Measurements from ENCODE around the gene KRTAP12-1. TPM values are rescaled to one million over a fixed set of nuclear protein-coding genes. Genes with fewer than 3 reads are reported as not detected.

Gene KRTAP12-1
- total RNA-seq, 1 experiment from 2014 or later: 0.63 TPM

DNA sequence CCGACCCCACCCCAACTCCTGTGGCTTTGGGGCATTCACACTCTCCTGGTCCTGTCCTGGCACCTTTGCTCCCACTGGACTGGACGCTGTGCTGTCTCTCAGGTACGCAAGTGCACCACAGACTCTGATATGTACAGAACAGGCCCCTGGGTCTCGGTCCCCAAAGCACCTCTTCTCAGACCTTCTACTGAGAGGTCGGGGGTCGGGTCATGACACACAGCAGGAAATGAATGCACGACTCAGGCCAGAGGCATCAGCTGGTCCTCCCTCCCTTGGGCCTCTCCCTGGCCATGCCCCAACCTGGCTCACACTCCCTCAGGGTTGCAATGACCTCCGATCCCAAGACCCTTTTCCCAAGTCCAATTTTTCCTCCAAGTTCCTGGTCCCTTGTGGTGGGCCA lies 13.2 kb upstream of the KRTAP12-1 start (continued):
- TF ChIP-seq NR2C2 (CRISPR knock-in tag; IDR thresholded peaks at IDR 0.05) (no peak), USF1 (CRISPR knock-in tag; IDR thresholded peaks at IDR 0.05) (no peak), MXD4 (CRISPR knock-in tag; IDR thresholded peaks at IDR 0.05; ENCODE audit: borderline replicate concordance) (no peak), NFATC4 (CRISPR knock-in tag; IDR thresholded peaks at IDR 0.05) (no peak), SOX15 (CRISPR knock-in tag; IDR thresholded peaks at IDR 0.05) (no peak)
- TF ChIP-seq, protein P1, sequence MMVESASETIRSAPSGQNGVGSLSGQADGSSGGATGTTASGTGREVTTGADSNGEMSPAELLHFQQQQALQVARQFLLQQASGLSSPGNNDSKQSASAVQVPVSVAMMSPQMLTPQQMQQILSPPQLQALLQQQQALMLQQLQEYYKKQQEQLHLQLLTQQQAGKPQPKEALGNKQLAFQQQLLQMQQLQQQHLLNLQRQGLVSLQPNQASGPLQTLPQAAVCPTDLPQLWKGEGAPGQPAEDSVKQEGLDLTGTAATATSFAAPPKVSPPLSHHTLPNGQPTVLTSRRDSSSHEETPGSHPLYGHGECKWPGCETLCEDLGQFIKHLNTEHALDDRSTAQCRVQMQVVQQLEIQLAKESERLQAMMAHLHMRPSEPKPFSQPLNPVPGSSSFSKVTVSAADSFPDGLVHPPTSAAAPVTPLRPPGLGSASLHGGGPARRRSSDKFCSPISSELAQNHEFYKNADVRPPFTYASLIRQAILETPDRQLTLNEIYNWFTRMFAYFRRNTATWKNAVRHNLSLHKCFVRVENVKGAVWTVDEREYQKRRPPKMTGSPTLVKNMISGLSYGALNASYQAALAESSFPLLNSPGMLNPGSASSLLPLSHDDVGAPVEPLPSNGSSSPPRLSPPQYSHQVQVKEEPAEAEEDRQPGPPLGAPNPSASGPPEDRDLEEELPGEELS (CRISPR knock-in tag; IDR thresholded peaks at IDR 0.05): no peak
- TF ChIP-seq, protein P2, sequence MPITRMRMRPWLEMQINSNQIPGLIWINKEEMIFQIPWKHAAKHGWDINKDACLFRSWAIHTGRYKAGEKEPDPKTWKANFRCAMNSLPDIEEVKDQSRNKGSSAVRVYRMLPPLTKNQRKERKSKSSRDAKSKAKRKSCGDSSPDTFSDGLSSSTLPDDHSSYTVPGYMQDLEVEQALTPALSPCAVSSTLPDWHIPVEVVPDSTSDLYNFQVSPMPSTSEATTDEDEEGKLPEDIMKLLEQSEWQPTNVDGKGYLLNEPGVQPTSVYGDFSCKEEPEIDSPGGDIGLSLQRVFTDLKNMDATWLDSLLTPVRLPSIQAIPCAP (CRISPR knock-in tag; IDR thresholded peaks at IDR 0.05): no peak

DNA sequence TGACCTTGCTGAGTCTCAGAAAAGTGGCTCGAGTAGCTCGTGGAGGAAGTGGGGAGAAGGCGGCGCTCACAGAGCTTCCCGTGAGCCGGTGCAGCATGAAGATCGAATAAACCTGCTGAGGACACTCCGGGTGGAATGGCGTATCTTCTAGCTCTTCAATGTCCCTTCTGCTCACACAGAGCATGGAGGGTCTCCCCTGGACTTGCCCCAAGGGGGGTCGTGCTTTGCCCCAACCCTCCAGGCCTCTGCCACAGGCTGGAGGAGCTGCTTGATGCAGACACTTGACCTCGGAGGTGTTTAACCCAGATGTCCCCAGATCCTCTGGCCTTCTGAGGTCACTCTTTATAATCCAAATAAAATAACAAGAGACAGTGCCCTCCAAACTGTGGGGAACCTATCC lies 12.8 kb upstream of the KRTAP12-1 start:
- Mint-ChIP-seq H3K27ac (no peak overlapping the region), H3K27me3 (ENCODE audit: low read depth) (peaks cover 4% of the 10 kb centered on the region), H3K4me1 (peaks cover 46% of the 10 kb centered on the region), H3K36me3 (peaks cover 23% of the 10 kb centered on the region), H3K9me3 (peaks cover 22% of the 10 kb centered on the region), H3K4me3 (no peak overlapping the region)
- ATAC-seq (no peak), DNase-seq (ENCODE audit: low spot score) (no peak)
- TF ChIP-seq MYBL2 (CRISPR knock-in tag; IDR thresholded peaks at IDR 0.05) (no peak), FOXK1 (CRISPR knock-in tag; IDR thresholded peaks at IDR 0.05) (no peak), TEAD4 (CRISPR knock-in tag; IDR thresholded peaks at IDR 0.05) (no peak), PRRX2 (CRISPR knock-in tag; IDR thresholded peaks at IDR 0.05) (no peak), NR1H2 (CRISPR knock-in tag; IDR thresholded peaks at IDR 0.05) (no peak), E2F5 (CRISPR knock-in tag; IDR thresholded peaks at IDR 0.05) (no peak), CREB1 (CRISPR knock-in tag; IDR thresholded peaks at IDR 0.05) (no peak), ZNF423 (CRISPR knock-in tag; IDR thresholded peaks at IDR 0.05) (no peak), NR3C1 (CRISPR knock-in tag; conservative IDR thresholded peaks at IDR 0.05; ENCODE audit: low read depth) (no peak), RELA (CRISPR knock-in tag; IDR thresholded peaks at IDR 0.05; ENCODE audit: borderline replicate concordance) (no peak), CBFB (CRISPR knock-in tag; IDR thresholded peaks at IDR 0.05; ENCODE audit: low read depth) (no peak), JUN (CRISPR knock-in tag; IDR thresholded peaks at IDR 0.05) (no peak), HMGA2 (CRISPR knock-in tag; IDR thresholded peaks at IDR 0.05) (no peak)
- TF ChIP-seq, protein P3, sequence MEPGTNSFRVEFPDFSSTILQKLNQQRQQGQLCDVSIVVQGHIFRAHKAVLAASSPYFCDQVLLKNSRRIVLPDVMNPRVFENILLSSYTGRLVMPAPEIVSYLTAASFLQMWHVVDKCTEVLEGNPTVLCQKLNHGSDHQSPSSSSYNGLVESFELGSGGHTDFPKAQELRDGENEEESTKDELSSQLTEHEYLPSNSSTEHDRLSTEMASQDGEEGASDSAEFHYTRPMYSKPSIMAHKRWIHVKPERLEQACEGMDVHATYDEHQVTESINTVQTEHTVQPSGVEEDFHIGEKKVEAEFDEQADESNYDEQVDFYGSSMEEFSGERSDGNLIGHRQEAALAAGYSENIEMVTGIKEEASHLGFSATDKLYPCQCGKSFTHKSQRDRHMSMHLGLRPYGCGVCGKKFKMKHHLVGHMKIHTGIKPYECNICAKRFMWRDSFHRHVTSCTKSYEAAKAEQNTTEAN (CRISPR knock-in tag; IDR thresholded peaks at IDR 0.05): no peak
- TF ChIP-seq, protein P4, sequence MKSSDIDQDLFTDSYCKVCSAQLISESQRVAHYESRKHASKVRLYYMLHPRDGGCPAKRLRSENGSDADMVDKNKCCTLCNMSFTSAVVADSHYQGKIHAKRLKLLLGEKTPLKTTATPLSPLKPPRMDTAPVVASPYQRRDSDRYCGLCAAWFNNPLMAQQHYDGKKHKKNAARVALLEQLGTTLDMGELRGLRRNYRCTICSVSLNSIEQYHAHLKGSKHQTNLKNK (CRISPR knock-in tag; IDR thresholded peaks at IDR 0.05): no peak
- TF ChIP-seq, protein P5, sequence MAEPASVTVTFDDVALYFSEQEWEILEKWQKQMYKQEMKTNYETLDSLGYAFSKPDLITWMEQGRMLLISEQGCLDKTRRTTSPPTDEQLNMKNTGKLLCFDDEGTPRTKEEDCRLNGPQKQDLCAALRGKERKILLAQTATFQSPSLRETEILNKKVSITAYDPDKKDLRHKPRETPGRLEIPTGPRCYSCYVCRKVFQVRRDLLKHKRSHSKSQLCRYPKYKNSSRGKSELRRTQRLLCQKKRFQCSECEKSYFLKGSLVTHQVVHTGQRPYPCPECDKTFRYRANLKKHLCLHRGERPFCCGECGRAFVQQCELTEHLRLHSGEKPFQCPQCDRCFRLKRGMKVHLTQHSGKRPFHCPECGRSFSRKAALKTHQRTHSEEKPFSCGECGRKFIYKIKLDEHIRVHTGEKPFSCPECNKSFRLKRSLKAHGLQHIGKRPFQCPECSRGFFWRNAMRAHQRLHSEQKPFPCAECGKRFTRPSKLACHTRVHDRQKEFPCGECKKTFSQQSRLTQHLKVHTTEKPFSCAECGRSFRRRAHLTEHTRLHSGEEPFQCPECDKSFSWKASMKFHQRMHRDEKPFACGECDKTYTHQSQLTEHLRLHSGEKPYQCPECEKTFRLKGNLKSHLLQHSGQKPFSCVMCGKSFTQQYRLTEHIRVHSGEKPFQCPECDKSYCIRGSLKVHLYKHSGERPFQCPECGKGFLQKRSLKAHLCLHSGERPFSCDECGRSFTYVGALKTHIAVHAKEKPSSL (CRISPR knock-in tag; conservative IDR thresholded peaks at IDR 0.05): no peak
- TF ChIP-seq, protein P6, sequence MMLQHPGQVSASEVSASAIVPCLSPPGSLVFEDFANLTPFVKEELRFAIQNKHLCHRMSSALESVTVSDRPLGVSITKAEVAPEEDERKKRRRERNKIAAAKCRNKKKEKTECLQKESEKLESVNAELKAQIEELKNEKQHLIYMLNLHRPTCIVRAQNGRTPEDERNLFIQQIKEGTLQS (CRISPR knock-in tag; conservative IDR thresholded peaks at IDR 0.05): no peak
- TF ChIP-seq, protein P7, sequence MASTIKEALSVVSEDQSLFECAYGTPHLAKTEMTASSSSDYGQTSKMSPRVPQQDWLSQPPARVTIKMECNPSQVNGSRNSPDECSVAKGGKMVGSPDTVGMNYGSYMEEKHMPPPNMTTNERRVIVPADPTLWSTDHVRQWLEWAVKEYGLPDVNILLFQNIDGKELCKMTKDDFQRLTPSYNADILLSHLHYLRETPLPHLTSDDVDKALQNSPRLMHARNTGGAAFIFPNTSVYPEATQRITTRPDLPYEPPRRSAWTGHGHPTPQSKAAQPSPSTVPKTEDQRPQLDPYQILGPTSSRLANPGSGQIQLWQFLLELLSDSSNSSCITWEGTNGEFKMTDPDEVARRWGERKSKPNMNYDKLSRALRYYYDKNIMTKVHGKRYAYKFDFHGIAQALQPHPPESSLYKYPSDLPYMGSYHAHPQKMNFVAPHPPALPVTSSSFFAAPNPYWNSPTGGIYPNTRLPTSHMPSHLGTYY (CRISPR knock-in tag; IDR thresholded peaks at IDR 0.05): no peak
- ChIA-PET POLR2A (no interaction called here), CTCF (no interaction called here)
